Caco-2 (cell line): ENCODE data around the gene MYH9. TPM values are rescaled to one million over a fixed set of nuclear protein-coding genes. Genes with fewer than 3 reads are reported as not detected.

ENCODE experiments used
- BruUV-seq: library from RNA; stranded (reverse); fragments of 400-500 nt; replicated peaks from 2 replicates; lab custom pipeline; 2021; lab: Mats Ljungman, UMichigan
- CTCF ChIA-PET: fragments of 300-600 bp; sonication (Branson Sonifier 250); formaldehyde crosslinking; loops from one replicate; lab custom pipeline; 2022; ENCODE audit warnings: antibody characterized with exemption; lab: Charles Lee
- POLR2A ChIA-PET: fragments of 300-600 bp; sonication (Branson Sonifier 250); formaldehyde crosslinking; loops from one replicate; lab custom pipeline; 2022; ENCODE audit warnings: antibody characterized with exemption; lab: Charles Lee
- DNase-seq, 2 experiments: peaks; one replicate each; pipeline versions ENCODE4 v3.0.0 to v3.0.0-alpha.2; 2020 to 2022
- H3K27me3 ChIP-seq: replicated peaks from 2 replicates; pipeline ENCODE4 v1.6.0; 2011; ENCODE audit warnings: low read length; ENCODE audit not compliant: control insufficient read depth, insufficient read depth
- H3K36me3 ChIP-seq: 2 replicates; pipeline ENCODE4 v1.5.1; 2011; ENCODE audit warnings: low read length; ENCODE audit not compliant: control insufficient read depth, insufficient read depth
- H3K4me1 ChIP-seq: fragments of 250-450 bp; sonication (Bioruptor Pico); 2 replicates; pipeline ENCODE4 v1.5.1; 2020; ENCODE audit warnings: mild to moderate bottlenecking
- H3K4me3 ChIP-seq: 2 replicates; pipeline ENCODE4 v1.5.1; 2011; ENCODE audit warnings: low read depth, mild to moderate bottlenecking, control low read depth, low read length
- H3K9me3 ChIP-seq: fragments of 250-450 bp; sonication (Bioruptor Pico); 2 replicates; pipeline ENCODE4 v1.5.1; 2020; ENCODE audit warnings: mild to moderate bottlenecking, moderate library complexity
- H3K27ac Mint-ChIP-seq: one replicate; pipeline ENCODE4 v1.8.0; 2022; ENCODE audit warnings: mixed read lengths; ENCODE audit not compliant: unreplicated experiment
- H3K27me3 Mint-ChIP-seq: one replicate; pipeline ENCODE4 v1.8.0; 2022; ENCODE audit warnings: mixed read lengths; ENCODE audit not compliant: insufficient read depth, unreplicated experiment
- H3K36me3 Mint-ChIP-seq: one replicate; pipeline ENCODE4 v1.8.0; 2022; ENCODE audit warnings: mild to moderate bottlenecking, mixed read lengths; ENCODE audit not compliant: insufficient read depth, unreplicated experiment
- H3K4me1 Mint-ChIP-seq: one replicate; pipeline ENCODE4 v1.8.0; 2022; ENCODE audit warnings: low read depth, mixed read lengths; ENCODE audit not compliant: unreplicated experiment
- H3K4me3 Mint-ChIP-seq: one replicate; pipeline ENCODE4 v1.8.0; 2022; ENCODE audit warnings: mild to moderate bottlenecking, moderate library complexity, mixed read lengths; ENCODE audit not compliant: unreplicated experiment
- H3K9me3 Mint-ChIP-seq: one replicate; pipeline ENCODE4 v1.8.0; 2022; ENCODE audit warnings: mixed read lengths; ENCODE audit not compliant: unreplicated experiment
- intact Hi-C: fragments of 100-400 bp; cut with micrococcal nuclease; formaldehyde crosslinking; loops from one replicate; pipeline ENCODE4 v1.10.0; 2022; ENCODE audit not compliant: unreplicated experiment
- total RNA-seq: library from RNA; stranded (reverse); gene quantifications from 2 replicates; pipeline ENCODE4 v1.2.3, GENCODE V29; 2022
- TF ChIP-seq, protein P1 (sequence below), 2 experiments: fragments of 200-600 bp in 1 of 2; IDR thresholded peaks; 1 replicate in 1 of 2; 2 replicates in 1 of 2; pipeline versions ENCODE4 v1.5.1 to v1.8.0; 2011 to 2022; ENCODE audit warnings: antibody characterized with exemption in 1 of 2, control low read depth in 1 of 2, inconsistent platforms in 1 of 2, low read depth in 1 of 2, low read length in 1 of 2, mild to moderate bottlenecking in 1 of 2, moderate library complexity in 1 of 2; ENCODE audit not compliant: insufficient read depth in 1 of 2, severe bottlenecking in 1 of 2, unreplicated experiment in 1 of 2

Gene MYH9
- total RNA-seq, 1 experiment from 2014 or later, result 513 TPM

- TF ChIP-seq, protein P1, sequence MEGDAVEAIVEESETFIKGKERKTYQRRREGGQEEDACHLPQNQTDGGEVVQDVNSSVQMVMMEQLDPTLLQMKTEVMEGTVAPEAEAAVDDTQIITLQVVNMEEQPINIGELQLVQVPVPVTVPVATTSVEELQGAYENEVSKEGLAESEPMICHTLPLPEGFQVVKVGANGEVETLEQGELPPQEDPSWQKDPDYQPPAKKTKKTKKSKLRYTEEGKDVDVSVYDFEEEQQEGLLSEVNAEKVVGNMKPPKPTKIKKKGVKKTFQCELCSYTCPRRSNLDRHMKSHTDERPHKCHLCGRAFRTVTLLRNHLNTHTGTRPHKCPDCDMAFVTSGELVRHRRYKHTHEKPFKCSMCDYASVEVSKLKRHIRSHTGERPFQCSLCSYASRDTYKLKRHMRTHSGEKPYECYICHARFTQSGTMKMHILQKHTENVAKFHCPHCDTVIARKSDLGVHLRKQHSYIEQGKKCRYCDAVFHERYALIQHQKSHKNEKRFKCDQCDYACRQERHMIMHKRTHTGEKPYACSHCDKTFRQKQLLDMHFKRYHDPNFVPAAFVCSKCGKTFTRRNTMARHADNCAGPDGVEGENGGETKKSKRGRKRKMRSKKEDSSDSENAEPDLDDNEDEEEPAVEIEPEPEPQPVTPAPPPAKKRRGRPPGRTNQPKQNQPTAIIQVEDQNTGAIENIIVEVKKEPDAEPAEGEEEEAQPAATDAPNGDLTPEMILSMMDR (IDR thresholded peaks at IDR 0.05; ENCODE audit: insufficient read depth in 1 of 2, low read depth in 1 of 2, low read length in 1 of 2, severe bottlenecking in 1 of 2, unreplicated experiment in 1 of 2), result no peak
- BruUV-seq, result no TSS peak
- Histone ChIP-seq H3K9me3 (no peaks in the 10 kb centered on the region), H3K4me1 (no peaks in the 10 kb centered on the region), H3K27me3 (no peaks in the 10 kb centered on the region), H3K4me3 (no peak overlapping the region), H3K36me3 (peaks cover 10% of the 10 kb centered on the region)
- DNase-seq, result no peak
- intact Hi-C loops, result no loop called here
- Mint-ChIP-seq H3K36me3 (peaks cover 100% of the 10 kb centered on the region), H3K27me3 (no peaks in the 10 kb centered on the region), H3K9me3 (no peaks in the 10 kb centered on the region), H3K4me1 (no peaks in the 10 kb centered on the region), H3K4me3 (no peak overlapping the region), H3K27ac (no peak overlapping the region)
- CTCF ChIA-PET, result no interaction called here
- POLR2A ChIA-PET, result no interaction called here
Measured at GRCh38 chr22:36317658-36318271, 70.0 kb downstream of the MYH9 start.

DNA sequence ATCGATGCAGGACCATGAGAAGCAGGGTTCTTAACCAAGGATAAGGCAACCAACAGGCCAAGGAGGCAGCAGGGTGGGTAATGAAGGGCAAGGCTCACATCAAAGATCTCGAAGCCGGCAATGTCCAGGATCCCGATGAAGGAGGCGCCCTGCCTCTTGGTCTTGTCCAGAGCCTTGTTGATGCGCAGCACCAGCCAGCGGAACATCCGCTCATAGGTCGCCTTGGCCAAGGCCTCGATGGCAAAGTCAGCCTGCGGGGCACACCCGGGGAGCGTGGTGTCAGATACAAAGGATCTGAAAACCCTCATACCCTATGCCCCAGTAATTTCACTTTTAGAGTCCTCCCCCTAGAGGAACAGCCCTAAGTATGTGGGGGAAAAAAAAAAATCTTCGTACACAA is 71.3 kb downstream of the MYH9 start:
- Histone ChIP-seq H3K4me1 (no peaks in the 10 kb centered on the region), H3K9me3 (no peaks in the 10 kb centered on the region), H3K27me3 (no peaks in the 10 kb centered on the region), H3K36me3 (peaks cover 9% of the 10 kb centered on the region), H3K4me3 (no peak overlapping the region)
- Mint-ChIP-seq H3K4me1 (no peaks in the 10 kb centered on the region), H3K27ac (no peak overlapping the region), H3K36me3 (peaks cover 100% of the 10 kb centered on the region), H3K4me3 (no peak overlapping the region), H3K9me3 (no peaks in the 10 kb centered on the region), H3K27me3 (no peaks in the 10 kb centered on the region)
- TF ChIP-seq, protein P1 (IDR thresholded peaks at IDR 0.05; ENCODE audit: insufficient read depth in 1 of 2, low read depth in 1 of 2, low read length in 1 of 2, severe bottlenecking in 1 of 2, unreplicated experiment in 1 of 2), result no peak
- DNase-seq, result no peak
- intact Hi-C loops, result no loop called here
- BruUV-seq, result no TSS peak
- ChIA-PET CTCF (no interaction called here), POLR2A (no interaction called here)

DNA sequence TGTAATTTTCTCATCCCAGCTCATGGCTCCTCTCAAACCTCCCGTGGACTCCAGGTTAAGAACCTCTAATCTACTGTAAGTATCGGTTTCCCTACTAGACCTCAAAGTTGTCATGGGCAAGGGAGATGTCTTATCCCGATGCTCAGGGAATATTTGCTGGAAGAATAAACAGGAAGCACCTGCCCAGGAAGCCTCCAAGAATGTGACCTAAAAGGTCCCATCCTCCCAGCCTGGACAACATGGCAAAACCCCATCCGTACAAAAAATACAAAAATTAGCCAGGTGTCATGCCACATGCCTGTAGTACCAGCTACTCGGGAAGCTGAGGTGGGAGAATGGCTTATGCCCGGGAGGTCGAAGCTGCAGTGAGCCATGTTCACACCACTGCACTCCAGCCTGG is 72.4 kb downstream of the MYH9 start:
- H3K27me3 ChIP-seq, result no peaks in the 10 kb centered on the region
- H3K4me3 ChIP-seq, result no peak overlapping the region
- intact Hi-C loops, result no loop called here
- no peaks in the 10 kb centered on the region for H3K4me1 ChIP-seq
- H3K36me3 Mint-ChIP-seq, result peaks cover 100% of the 10 kb centered on the region
- no peaks in the 10 kb centered on the region for H3K4me1 Mint-ChIP-seq
- ChIA-PET CTCF (interaction anchor here (1.2 kb wide), 1 partner anchor 14 kb away, joined by 4 read pairs; no protein-coding TSS in a partner anchor), POLR2A (no interaction called here)
- H3K9me3 Mint-ChIP-seq, result no peaks in the 10 kb centered on the region
- H3K27me3 Mint-ChIP-seq, result no peaks in the 10 kb centered on the region
- TF ChIP-seq, protein P1 (IDR thresholded peaks at IDR 0.05; ENCODE audit: insufficient read depth in 1 of 2, low read depth in 1 of 2, low read length in 1 of 2, severe bottlenecking in 1 of 2, unreplicated experiment in 1 of 2), result no peak
- BruUV-seq, result no TSS peak
- no peak for DNase-seq
- no peak overlapping the region for H3K4me3 Mint-ChIP-seq
- H3K36me3 ChIP-seq, result peaks cover 7% of the 10 kb centered on the region
- H3K9me3 ChIP-seq, result no peaks in the 10 kb centered on the region
- H3K27ac Mint-ChIP-seq, result no peak overlapping the region
